Stomach smooth muscle (tissue), 2 donors: ENCODE measurements around the gene BORCS5.

Experiments
- H3K27ac ChIP-seq: one replicate; pipeline ENCODE4 v1.7.0; 2013; ENCODE audit warnings: mild to moderate bottlenecking, low read length, inconsistent platforms
- H3K27me3 ChIP-seq, 2 donors: one replicate each; pipeline ENCODE4 v1.7.0; 2013; ENCODE audit warnings: low read length in 2 of 2; ENCODE audit not compliant: insufficient read depth in 2 of 2, control insufficient read depth in 1 of 2
- H3K36me3 ChIP-seq, 2 donors: one replicate each; pipeline ENCODE4 v1.7.0; 2013; ENCODE audit warnings: low read length in 2 of 2; ENCODE audit not compliant: control insufficient read depth in 2 of 2, insufficient read depth in 2 of 2
- H3K4me1 ChIP-seq: one replicate; pipeline ENCODE4 v1.7.0; 2013; ENCODE audit warnings: low read length; ENCODE audit not compliant: control insufficient read depth, insufficient read depth
- H3K4me3 ChIP-seq, 2 donors: one replicate each; pipeline ENCODE4 v1.7.0; 2013; ENCODE audit warnings: low read length in 2 of 2
- H3K9ac ChIP-seq, 2 donors: one replicate each; pipeline ENCODE4 v1.7.0; 2013; ENCODE audit warnings: low read length in 2 of 2, mild to moderate bottlenecking in 1 of 2
- H3K9me3 ChIP-seq, 2 donors: one replicate each; pipeline ENCODE4 v1.7.0; 2013; ENCODE audit warnings: low read length in 2 of 2; ENCODE audit not compliant: control insufficient read depth in 2 of 2
- donor health status: healthy.
- donor health status: Pancreatic carcinoma.

The BORCS5 gene

GRCh38 chr12:12376646-12377448 is 20.0 kb downstream of the BORCS5 start:
- Histone ChIP-seq H3K27me3 (no peaks in the 10 kb centered on the region), H3K36me3 (peaks cover 0 to 2% of the 10 kb centered on the region in 2 donors), H3K4me3 (no peak overlapping the region), H3K4me1 (no peaks in the 10 kb centered on the region), H3K9ac (no peak overlapping the region), H3K9me3 (no peaks in the 10 kb centered on the region), H3K27ac (no peak overlapping the region)

- no peaks in the 10 kb centered on the region for H3K27me3 ChIP-seq
- no peak overlapping the region for H3K27ac ChIP-seq
- H3K9ac ChIP-seq: no peak overlapping the region
- H3K36me3 ChIP-seq: no peaks in the 10 kb centered on the region
- no peak overlapping the region for H3K4me3 ChIP-seq
- no peaks in the 10 kb centered on the region for H3K4me1 ChIP-seq
- no peaks in the 10 kb centered on the region for H3K9me3 ChIP-seq
Measured at GRCh38 chr12:12378616-12379015, 21.7 kb downstream of the BORCS5 start.

- Histone ChIP-seq H3K4me1 (no peaks in the 10 kb centered on the region), H3K27me3 (no peaks in the 10 kb centered on the region), H3K36me3 (no peaks in the 10 kb centered on the region), H3K27ac (no peak overlapping the region), H3K4me3 (no peak overlapping the region), H3K9me3 (no peaks in the 10 kb centered on the region), H3K9ac (peak overlapping the region in 1 of 2 donors; percentile 20)
Measured at GRCh38 chr12:12379831-12380730, 23.2 kb downstream of the BORCS5 start.

- H3K27ac ChIP-seq: no peak overlapping the region
- H3K9ac ChIP-seq: no peak overlapping the region
- H3K36me3 ChIP-seq: no peaks in the 10 kb centered on the region
- H3K9me3 ChIP-seq: no peaks in the 10 kb centered on the region
- no peaks in the 10 kb centered on the region for H3K27me3 ChIP-seq
- H3K4me3 ChIP-seq: no peak overlapping the region
- H3K4me1 ChIP-seq: no peaks in the 10 kb centered on the region
Measured at GRCh38 chr12:12380949-12381593, 24.2 kb downstream of the BORCS5 start.

GRCh38 chr12:12381982-12382381 is 25.1 kb downstream of the BORCS5 start:
- no peaks in the 10 kb centered on the region for H3K4me1 ChIP-seq
- H3K27me3 ChIP-seq: no peaks in the 10 kb centered on the region
- no peak overlapping the region for H3K27ac ChIP-seq
- no peaks in the 10 kb centered on the region for H3K9me3 ChIP-seq
- no peak overlapping the region for H3K4me3 ChIP-seq
- no peak overlapping the region for H3K9ac ChIP-seq
- no peaks in the 10 kb centered on the region for H3K36me3 ChIP-seq

DNA sequence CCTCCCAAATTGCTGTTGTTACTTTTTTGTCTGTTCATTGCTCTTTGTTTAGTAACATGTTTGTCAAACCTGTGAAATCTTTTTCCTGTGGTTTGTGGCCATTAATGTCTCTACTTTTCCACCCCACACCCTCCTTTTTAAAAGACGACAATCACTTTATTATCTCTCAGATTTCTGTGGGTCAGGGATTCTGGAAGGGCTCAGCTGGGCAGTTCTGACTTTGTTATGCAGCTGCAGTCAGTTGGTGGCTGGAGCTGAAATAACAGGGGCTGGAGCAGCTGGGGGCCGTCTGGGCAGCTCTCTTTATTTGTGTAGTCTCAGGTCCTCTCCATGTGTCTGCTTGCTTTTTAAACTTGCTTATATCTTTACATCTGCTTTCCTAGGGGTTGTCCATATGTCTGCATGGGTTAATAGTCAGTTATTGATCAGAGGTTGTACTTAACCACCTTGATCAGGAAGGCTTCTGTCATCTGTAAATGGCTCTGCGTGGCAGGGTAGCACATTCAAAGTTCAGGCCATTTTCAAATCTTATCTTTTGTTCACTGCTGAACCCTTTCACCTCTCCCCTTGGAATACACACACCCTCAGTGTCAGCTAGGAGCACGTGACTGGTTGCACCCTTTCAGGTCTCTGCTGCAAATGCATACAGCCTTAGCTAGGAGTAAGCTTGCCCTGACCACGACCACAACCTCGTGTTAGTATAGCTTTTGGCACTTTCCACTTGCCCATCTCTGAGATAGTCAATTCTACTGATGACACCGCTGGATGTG is 27.9 kb downstream of the BORCS5 start:
- no peaks in the 10 kb centered on the region for H3K27me3 ChIP-seq
- H3K9me3 ChIP-seq: no peaks in the 10 kb centered on the region
- no peak overlapping the region for H3K27ac ChIP-seq
- no peaks in the 10 kb centered on the region for H3K4me1 ChIP-seq
- no peak overlapping the region for H3K9ac ChIP-seq
- no peaks in the 10 kb centered on the region for H3K36me3 ChIP-seq
- no peak overlapping the region for H3K4me3 ChIP-seq

- H3K36me3 ChIP-seq: no peaks in the 10 kb centered on the region
- H3K27ac ChIP-seq: no peak overlapping the region
- no peak overlapping the region for H3K9ac ChIP-seq
- H3K4me1 ChIP-seq: no peaks in the 10 kb centered on the region
- no peaks in the 10 kb centered on the region for H3K9me3 ChIP-seq
- H3K27me3 ChIP-seq: no peaks in the 10 kb centered on the region
- H3K4me3 ChIP-seq: no peak overlapping the region
Measured at GRCh38 chr12:12387501-12387900, 30.6 kb downstream of the BORCS5 start.

DNA sequence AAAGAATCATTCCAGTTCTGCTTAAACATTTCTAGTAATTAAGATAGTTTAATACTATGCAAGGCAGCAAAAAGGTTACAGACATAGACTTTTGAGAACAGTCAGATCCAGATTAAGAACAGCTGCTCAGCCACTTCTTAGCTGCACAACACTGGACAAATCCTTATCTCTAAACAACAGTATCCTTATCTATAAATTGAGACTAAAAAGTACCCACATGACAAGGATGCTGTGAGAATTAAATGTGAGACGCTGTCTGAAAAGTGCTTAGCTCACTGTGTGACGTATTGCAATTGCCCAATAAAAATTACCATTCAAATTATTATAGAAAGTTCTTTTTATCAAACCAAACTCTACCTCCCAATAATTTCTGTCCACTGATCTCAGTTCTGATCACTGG is 35.5 kb downstream of the BORCS5 start:
- Histone ChIP-seq H3K9me3 (no peaks in the 10 kb centered on the region), H3K4me1 (no peaks in the 10 kb centered on the region), H3K9ac (no peak overlapping the region), H3K4me3 (no peak overlapping the region), H3K27me3 (no peaks in the 10 kb centered on the region), H3K36me3 (no peaks in the 10 kb centered on the region), H3K27ac (no peak overlapping the region)

DNA sequence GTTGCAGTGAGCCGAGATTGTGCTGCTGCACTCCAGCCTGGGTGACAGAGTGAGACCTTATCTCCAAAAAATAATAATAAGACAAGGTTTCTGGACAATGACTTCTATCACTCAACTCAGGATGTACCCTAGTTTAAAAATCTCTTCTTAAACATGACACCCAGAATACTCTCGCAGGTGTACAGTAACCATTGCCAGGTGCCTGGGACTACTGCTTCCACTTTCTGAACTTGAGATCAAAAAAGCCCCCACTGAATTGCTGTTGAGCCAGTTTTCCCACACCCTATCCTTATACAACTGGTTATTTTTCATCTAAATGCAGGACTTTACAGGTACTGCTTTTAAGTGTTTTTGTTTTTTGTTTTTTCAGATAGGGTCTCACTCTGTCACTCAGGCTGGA is 36.3 kb downstream of the BORCS5 start:
- no peaks in the 10 kb centered on the region for H3K36me3 ChIP-seq
- no peak overlapping the region for H3K27ac ChIP-seq
- H3K9ac ChIP-seq: no peak overlapping the region

GRCh38 chr12:12396694-12397093 is 39.8 kb downstream of the BORCS5 start:
- no peak overlapping the region for H3K27ac ChIP-seq
- no peak overlapping the region for H3K9ac ChIP-seq
- no peaks in the 10 kb centered on the region for H3K36me3 ChIP-seq
- peaks cover 3% of the 10 kb centered on the region for H3K4me1 ChIP-seq
- H3K9me3 ChIP-seq: no peaks in the 10 kb centered on the region
- no peak overlapping the region for H3K4me3 ChIP-seq
- no peaks in the 10 kb centered on the region for H3K27me3 ChIP-seq

More for the DNA sequence above, 36.3 kb downstream of the BORCS5 start:
- H3K4me1 ChIP-seq: peaks cover 3% of the 10 kb centered on the region
- H3K9me3 ChIP-seq: no peaks in the 10 kb centered on the region
- H3K4me3 ChIP-seq: no peak overlapping the region
- H3K27me3 ChIP-seq: no peaks in the 10 kb centered on the region
